ENCODE measurements around the gene MBD3.
"Not testable (repeated sequence)": the region's sequence is repeated elsewhere in the genome, so short reads cannot be mapped to it uniquely, and the experiment has no call there.

The MBD3 gene

DNA sequence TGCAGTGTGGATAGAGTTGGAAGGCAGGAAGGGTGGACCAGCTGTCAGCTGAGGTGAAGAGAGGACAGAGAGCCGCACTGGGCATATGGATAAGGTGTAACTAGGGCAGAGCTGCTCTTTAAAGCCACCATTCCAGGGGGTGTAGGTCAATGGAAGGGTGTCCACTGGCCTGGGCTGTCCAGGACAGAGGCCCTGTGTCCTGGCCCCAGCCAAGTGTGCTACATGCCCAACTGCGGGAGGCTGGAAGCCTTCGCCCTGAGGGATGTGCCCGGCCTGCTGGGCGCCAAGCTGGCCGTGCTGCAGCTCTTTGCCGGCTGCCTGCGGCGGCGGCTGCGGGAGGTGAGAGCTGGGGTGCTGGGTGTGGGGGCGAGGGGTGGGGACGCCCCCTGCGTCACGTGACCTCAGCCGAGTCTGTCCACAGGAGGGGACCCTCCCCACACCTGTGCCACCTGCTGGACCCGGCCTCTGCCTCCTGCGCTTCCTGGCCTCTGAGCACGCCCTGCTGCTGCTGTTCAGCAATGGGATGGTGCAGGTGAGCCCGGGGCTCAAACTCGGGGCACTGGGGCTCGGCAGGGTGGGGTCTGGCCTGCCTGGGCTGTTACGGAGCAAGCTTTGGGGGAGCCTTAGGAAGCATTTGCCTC is 59.0 kb downstream of the MBD3 start:
- no peak for DNase-seq

DNA sequence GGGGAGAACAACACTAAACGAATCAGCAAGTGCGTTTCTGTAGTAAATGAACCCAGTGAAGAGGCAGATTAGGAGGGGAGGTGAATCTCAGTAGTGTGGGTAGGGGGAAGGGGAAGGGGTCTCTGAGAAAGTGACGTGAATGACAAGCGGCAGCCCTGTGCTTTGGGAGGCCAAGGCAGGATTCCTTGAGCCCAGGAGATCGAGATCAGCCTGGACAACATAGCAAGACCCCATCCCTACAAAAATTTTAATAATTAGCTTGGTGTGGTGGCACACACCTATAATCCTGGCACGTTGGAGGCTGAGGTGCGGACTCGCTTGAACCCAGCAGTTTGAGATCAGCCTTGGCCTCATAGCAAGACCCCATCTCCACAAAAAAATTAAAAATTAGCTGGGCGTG is 60.7 kb downstream of the MBD3 start:
- no peak for DNase-seq

DNA sequence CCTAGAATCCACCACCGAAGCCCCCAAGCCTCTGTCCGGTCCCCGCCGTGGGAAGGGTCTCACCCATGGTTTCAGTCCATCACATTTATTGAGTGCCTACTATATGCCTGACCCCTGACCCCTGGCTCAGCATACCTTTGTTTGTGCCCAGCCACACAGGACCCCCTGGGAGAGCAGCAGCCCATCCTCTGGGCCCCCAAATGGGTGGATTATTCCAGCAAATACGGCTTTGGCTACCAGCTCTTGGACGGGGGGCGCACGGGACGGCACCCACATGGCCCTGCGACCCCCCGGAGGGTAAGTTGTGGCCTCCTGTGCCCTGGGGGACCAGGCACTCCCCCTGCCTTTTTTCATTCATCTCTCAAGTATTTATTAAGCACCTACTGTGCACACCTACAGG is 61.1 kb downstream of the MBD3 start:
- DNase-seq: no peak

DNA sequence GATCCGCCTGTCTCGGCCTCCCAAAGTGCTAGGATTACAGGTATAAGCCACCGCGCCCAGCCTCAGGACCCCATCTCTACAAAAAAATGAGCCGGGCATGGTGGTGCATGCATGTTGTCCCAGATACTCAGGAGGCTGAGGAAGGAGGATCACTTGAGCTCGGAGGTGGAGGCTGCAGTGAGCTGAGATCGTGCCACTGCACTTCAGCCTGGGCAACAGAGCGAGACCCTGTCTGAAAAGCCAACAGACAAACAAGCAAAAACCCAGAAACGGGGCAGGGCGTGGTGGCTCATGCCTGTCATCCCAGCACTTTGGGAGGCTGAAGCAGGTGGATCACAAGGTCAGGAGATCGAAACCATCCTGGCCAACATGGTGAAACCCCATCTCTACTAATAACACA is 61.8 kb downstream of the MBD3 start:
- DNase-seq: not testable (repeated sequence)

DNA sequence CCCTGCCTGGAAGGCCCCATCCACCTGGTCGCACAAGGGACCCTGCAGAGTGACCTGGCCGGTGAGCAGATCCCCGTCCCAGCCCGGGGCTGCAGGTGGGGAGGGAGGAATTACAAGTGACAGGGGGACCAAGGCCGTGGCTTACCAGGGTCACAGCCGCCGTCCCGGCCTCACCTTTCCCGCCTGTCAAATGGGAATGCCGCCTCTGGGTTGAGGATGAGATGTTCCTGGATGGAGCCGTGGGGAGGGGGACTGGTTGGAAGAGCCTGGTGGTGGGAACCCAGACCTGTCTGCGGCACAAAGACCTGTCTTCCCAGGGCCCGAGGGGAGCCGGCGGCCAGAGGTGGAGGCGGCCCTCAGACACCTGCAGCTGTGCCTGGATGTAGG is 63.2 kb downstream of the MBD3 start:
- DNase-seq: no peak

DNA sequence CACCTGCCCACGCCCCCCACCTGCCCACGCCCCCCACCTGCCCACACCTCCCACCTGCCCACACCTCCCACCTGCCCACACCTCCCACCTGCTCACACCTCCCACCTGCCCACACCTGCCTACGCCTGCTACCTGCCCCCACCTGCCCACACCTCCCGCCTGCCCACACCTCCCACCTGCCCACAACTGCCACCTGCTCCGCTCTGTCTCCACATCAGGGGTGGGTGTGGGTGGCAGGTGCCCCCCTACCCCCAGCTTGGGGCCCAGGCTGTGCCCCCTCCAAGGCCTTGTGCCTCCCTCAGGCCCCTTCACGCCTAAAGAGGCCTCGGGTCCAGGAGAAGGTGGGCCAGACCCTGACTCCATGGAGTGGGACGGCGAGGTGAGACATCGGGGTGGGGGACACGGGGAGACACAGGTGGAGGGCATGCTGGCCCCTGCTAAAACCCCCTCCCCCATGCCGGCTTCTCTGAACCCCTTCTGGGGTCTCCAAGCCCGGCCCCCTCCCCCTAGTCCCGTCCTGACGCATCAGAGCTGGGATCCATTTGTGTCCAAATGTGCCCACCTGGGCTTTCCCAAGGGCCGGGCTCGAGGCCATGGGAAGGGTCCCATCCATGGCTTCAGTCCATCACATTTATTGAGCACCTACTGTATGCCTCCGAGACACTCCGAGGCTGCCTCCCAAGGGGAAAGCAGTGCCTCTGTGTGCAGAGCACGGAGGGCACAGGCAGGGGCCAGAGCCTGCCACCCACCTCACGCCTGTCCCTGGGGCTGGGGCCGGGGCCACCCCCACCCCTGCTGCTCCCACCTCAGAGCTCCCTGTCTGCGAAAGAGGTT is 63.9 kb downstream of the MBD3 start:
- no peak for DNase-seq

DNA sequence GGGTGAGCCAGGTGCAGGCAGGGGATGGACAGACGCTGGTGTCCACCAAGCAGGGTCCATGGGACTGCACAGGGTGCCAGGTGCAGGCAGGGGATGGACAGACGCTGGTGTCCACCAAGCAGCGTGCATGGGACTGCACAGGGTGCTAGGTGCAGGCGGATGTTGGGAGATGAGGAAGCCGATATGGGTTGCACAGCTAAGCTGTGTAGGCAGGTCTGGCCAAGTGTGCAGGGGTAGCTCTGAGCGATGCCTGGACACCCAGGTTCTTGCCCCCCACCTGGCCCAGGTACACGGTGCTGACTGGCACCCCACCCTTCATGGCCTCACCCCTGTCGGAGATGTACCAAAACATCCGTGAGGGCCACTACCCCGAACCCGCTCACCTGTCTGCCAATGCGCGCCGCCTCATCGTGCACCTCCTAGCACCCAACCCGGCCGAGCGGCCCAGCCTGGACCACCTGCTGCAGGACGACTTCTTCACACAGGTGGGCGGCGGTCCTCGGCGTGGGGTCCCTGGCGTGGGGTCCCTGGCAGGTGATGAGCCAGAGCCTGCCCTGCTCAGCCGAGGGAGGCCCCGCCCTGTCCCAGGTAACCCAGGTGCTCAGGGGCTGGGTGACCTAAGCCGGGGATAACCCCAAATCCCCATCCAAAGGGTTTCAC is 64.9 kb downstream of the MBD3 start:
- DNase-seq: no peak

DNA sequence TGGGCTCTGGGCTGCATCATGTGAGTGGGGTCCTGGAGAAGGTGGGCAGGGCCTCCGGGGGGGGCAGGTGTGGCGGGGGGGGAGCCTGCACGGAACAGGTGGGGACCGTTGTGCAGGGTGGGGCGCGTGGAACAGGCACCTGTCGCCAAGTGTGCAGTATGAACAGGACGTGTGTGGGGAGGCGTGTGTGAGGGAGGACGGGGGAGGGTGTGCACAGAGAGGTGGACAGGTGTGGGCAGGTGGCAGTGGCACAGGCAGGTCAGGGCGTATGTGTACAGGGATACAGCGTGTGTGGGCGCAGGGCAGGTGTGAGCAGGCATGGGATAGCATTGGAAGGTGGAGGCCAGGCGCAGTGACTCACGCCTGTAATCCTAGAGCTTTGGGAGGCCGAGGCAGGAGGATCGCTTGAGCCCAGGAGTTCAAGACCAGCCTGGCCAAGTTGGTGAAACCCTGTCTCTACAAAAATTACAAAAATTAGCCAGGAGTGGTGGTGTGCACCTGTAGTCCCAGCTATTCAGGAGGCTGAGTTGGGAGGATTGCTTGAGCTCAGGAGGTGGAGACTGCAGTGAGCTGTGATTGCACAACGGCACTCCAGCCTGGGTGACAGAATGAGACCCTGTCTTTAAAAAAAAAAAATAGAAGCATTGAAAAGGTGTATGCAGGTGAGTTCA is 65.6 kb downstream of the MBD3 start:
- no peak for DNase-seq

DNA sequence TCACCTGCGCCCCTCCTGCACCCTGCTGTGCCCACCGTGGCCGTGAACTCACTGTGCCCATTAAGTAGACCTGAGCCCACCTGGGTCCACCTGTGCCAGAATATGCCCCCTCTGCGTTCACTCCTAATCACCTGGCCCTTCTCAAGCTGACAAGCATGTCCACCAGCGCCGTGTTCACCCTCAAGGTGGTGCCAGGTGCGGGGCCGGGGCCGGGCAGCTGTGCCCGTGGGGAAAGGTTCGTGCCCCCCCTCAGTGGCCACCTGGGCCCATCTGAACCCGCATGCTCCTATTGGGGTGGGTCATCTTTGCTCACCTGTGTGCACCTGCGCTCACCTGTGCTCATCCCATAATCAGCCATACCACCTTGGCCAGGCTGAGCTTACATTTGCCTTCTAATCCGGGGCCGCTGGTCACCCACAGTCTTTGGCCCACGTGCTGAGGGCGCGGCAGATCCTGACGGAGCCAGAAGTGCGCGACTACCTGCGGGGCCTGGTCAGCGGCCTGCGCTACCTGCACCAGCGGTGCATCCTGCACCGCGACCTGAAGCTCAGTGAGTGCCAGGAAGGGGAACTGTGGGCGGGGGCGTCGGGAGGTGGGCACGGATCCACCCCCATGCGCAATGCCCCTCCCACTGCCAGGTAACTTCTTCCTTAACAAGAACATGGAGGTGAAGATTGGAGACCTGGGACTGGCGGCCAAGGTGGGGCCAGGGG is 66.4 kb downstream of the MBD3 start:
- DNase-seq: no peak

DNA sequence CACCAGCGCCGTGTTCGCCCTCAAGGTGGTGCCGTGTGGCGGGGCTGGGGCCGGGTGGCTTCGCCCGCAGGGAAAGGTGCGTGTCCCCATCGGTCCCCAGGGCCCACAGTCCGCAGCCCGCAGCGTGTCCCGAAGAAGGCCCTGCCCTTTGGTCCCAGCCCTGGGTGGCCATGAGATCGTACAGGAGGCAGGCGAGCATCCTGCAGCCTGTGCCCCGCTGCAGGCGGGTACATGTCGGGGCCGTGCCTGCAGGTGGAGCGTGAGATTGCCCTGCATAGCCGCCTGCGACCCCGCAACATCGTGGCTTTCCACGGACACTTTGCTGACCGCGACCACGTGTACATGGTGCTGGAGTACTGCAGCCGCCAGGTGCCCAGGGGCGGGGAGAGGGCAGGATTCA is 67.3 kb downstream of the MBD3 start:
- DNase-seq: no peak

DNA sequence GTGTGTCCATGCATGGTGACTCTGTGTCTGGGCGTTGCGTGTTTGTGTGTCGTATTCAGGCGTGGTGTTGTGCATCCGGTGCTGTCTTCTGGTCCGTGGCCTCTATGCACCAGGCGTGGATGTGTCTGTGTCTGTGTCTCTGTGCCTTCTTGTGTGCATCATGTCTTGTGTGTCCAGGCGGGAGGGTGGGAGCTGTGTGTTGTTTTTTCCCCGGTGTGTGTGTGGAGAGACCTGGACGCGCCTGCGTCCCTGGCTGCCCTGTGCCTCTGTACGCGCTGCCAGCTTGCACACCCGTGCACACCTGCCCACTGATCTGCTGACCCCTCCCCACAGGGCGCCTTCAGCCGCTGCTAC is 67.7 kb downstream of the MBD3 start:
- DNase-seq: no peak

DNA sequence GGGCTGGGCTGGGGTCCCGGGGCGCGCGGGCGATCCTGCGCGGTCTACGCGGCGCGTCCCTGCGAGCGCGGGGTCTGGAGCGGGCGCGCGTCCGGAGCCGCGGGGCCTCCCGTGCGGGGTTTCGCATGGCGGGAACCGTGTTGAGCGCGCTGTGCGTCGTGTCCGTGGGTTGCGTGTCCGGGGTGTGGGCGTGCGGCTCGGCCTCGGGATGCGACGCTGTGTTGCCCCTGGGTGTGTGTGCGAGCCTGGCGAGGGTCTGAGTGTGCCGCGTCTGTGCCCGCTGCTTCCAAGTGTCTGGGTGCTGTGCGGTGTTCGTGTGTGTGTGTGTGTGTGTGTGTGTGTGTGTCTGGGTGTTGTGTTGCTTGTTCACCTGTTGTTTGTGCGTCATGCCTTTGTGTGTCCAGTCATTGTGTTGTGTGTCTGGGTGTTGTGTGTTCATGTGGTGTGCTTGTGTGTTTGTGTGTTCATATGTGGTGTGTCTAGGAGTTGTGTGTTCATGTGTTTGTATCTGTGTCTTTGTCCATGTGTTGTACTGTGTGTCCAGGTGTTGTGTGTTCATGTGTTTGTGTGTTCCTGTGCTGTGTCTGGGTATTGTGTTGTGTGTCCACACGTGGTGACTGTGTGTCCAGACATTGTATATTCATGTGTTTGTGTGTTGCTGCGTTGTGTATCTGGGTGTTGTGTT is 68.2 kb downstream of the MBD3 start:
- DNase-seq: no peak
